ENCODE results near the gene CNNM4. TPM values are rescaled to one million over a fixed set of nuclear protein-coding genes. Genes with fewer than 3 reads are reported as not detected.

The CNNM4 gene
- total and polyA plus RNA-seq, 2 of the 4 experiments (the other 2 are of a cell fraction), result 2.0 to 4.1 TPM

DNA sequence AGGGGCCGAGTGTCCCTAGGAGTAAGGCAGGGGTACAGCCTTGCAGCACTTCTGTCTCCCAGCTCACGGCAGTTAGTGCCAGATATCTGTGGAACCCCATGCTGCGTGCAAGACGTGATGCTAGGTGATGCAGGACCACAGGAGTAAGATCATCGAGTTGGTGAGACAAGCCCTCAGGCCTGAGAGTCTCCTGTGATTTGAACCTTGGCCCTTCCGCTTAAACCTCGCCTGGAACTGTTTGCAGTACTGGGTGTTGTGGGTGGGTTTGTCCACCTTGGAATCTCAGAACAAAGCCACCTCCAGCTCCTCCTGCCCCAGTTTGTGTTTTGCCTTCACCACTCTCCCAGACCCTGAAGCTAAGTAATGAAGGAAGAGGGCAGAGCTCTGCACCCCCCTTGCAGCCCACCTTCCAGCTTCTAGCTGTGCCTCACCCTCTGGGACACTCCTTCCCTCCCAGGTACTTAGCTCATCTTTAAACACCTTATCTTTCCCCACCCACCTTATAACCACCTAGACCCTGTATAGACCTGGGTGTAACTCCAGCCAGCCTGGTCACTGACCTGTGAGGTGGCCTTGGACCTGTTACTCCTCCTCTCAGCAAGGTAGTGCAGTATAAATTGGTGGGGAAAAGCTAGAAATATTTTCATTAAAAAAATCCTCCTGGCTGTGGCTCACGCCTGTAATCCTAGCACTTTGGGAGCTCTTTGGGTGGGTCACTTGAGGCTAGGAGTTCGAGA, 6.6 kb downstream of the CNNM4 start:
- Histone ChIP-seq H2BK15ac (ENCODE audit: low read depth, low read length) (no peak overlapping the region), H3K4ac (ENCODE audit: low read depth, low read length) (no peak overlapping the region), H3K9me3 (ENCODE audit: control insufficient read depth, insufficient read depth, low read length) (no peaks in the 10 kb centered on the region), H2BK120ac (ENCODE audit: low read depth, low read length) (no peak overlapping the region), H3K79me1 (ENCODE audit: low read depth in 1 of 2, low read length in 2 of 2) (peaks cover 6 to 17% of the 10 kb centered on the region in 2 experiments; a peak in 2 of 4 replicates), H3K23ac (ENCODE audit: low read depth, low read length) (no peak overlapping the region), H3K4me1 (ENCODE audit: control insufficient read depth, insufficient read depth, low read length) (peaks cover 10% of the 10 kb centered on the region), H4K8ac (ENCODE audit: low read depth in 2 of 2, low read length in 2 of 2) (no peak overlapping the region), H2BK20ac (ENCODE audit: low read depth, low read length) (no peak overlapping the region), H3K18ac (ENCODE audit: low read depth, low read length) (no peak overlapping the region), H3K27me3 (ENCODE audit: control insufficient read depth, insufficient read depth, low read length) (no peaks in the 10 kb centered on the region), H3K4me2 (ENCODE audit: low read depth, low read length) (no peak overlapping the region), H4K91ac (ENCODE audit: insufficient read depth, low read depth, low read length) (no peak overlapping the region), H3K56ac (ENCODE audit: extremely low read depth, insufficient read depth, low read length) (no peak overlapping the region), H2AK5ac (ENCODE audit: low read depth, low read length) (no peak overlapping the region), H3K9me1 (ENCODE audit: insufficient read depth, low read length) (peaks cover 15% of the 10 kb centered on the region; the same call in 1 of the 2 replicates), H2AK9ac (replicated peaks; ENCODE audit: low read depth, low read length, poor library complexity) (no peak overlapping the region), H4K20me1 (ENCODE audit: insufficient read depth, low read length) (no peaks in the 10 kb centered on the region; the same call in 1 of the 2 replicates), H3K9ac (ENCODE audit: low read depth, low read length) (no peak overlapping the region), H4K5ac (ENCODE audit: low read depth, low read length) (no peak overlapping the region), H3K4me3 (ENCODE audit: insufficient read depth, low read depth, low read length) (no peak overlapping the region), H2BK5ac (ENCODE audit: low read depth, low read length, poor library complexity, severe bottlenecking) (no peak overlapping the region), H2AFZ (replicated peaks; ENCODE audit: low read length, poor library complexity) (no peak overlapping the region), H3K27ac (ENCODE audit: insufficient read depth, low read length) (no peak overlapping the region), H3K36me3 (ENCODE audit: control insufficient read depth, insufficient read depth, low read length) (no peaks in the 10 kb centered on the region), H3K14ac (replicated peaks; ENCODE audit: low read depth, low read length) (no peak overlapping the region)
- in situ Hi-C loops (cut with MboI; ENCODE audit: low sequenced_read_pairs) (no loop called here), dilution Hi-C loops (cut with HindIII; ENCODE audit: low sequenced_read_pairs, unreplicated experiment) (no loop called here), intact Hi-C loops (cut with micrococcal nuclease) (no loop called here)
- WGBS, 2 experiments (ENCODE audit: extremely low coverage in 2 of 2, insufficient read length in 1 of 2), result 100% methylated on average over 2 of the region's 9 CpGs; no CpG with 5 or more reads in 1 of the 2 experiments
- POLR2A ChIA-PET (ENCODE audit: unreplicated experiment), result interaction anchor here (0.5 kb wide), 1 partner anchor 50 kb away, joined by 3 read pairs; no protein-coding TSS in a partner anchor
- DNase-seq (no peak), ATAC-seq (ENCODE audit: low read depth) (no peak)
- no TSS peak for BruUV-seq (replicated peaks)
- CTCF ChIA-PET, result no interaction called here
- TF ChIP-seq FOS (IDR thresholded peaks at IDR 0.05; ENCODE audit: low read depth, low read length) (no peak), RFX5 (IDR thresholded peaks at IDR 0.05; ENCODE audit: low read depth, low read length) (no peak), POLR2A (IDR thresholded peaks at IDR 0.05; ENCODE audit: low read depth, low read length) (no peak), MAZ (IDR thresholded peaks at IDR 0.05; ENCODE audit: borderline replicate concordance, low read depth, low read length) (no peak), MAFK (IDR thresholded peaks at IDR 0.05; ENCODE audit: low read depth, low read length) (no peak), BHLHE40 (IDR thresholded peaks at IDR 0.05; ENCODE audit: low read depth, low read length) (no peak), MXI1 (IDR thresholded peaks at IDR 0.05; ENCODE audit: borderline replicate concordance, low read depth, low read length) (no peak), RAD21 (IDR thresholded peaks at IDR 0.05; ENCODE audit: low read length) (no peak), CHD1 (IDR thresholded peaks at IDR 0.05; ENCODE audit: low read depth, low read length) (no peak), RCOR1 (IDR thresholded peaks at IDR 0.05; ENCODE audit: insufficient replicate concordance, low read length) (no peak), SMC3 (IDR thresholded peaks at IDR 0.05; ENCODE audit: low read depth, low read length) (no peak), NFE2L2 (IDR thresholded peaks at IDR 0.05; ENCODE audit: low read depth, low read length) (no peak)
- TF ChIP-seq, protein P1, sequence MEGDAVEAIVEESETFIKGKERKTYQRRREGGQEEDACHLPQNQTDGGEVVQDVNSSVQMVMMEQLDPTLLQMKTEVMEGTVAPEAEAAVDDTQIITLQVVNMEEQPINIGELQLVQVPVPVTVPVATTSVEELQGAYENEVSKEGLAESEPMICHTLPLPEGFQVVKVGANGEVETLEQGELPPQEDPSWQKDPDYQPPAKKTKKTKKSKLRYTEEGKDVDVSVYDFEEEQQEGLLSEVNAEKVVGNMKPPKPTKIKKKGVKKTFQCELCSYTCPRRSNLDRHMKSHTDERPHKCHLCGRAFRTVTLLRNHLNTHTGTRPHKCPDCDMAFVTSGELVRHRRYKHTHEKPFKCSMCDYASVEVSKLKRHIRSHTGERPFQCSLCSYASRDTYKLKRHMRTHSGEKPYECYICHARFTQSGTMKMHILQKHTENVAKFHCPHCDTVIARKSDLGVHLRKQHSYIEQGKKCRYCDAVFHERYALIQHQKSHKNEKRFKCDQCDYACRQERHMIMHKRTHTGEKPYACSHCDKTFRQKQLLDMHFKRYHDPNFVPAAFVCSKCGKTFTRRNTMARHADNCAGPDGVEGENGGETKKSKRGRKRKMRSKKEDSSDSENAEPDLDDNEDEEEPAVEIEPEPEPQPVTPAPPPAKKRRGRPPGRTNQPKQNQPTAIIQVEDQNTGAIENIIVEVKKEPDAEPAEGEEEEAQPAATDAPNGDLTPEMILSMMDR (conservative IDR thresholded peaks at IDR 0.05; ENCODE audit: low read depth, low read length), result no peak
- TF ChIP-seq, protein P2, sequence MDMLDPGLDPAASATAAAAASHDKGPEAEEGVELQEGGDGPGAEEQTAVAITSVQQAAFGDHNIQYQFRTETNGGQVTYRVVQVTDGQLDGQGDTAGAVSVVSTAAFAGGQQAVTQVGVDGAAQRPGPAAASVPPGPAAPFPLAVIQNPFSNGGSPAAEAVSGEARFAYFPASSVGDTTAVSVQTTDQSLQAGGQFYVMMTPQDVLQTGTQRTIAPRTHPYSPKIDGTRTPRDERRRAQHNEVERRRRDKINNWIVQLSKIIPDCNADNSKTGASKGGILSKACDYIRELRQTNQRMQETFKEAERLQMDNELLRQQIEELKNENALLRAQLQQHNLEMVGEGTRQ (IDR thresholded peaks at IDR 0.05; ENCODE audit: low read depth, low read length), result no peak
- TF ChIP-seq, protein P3, sequence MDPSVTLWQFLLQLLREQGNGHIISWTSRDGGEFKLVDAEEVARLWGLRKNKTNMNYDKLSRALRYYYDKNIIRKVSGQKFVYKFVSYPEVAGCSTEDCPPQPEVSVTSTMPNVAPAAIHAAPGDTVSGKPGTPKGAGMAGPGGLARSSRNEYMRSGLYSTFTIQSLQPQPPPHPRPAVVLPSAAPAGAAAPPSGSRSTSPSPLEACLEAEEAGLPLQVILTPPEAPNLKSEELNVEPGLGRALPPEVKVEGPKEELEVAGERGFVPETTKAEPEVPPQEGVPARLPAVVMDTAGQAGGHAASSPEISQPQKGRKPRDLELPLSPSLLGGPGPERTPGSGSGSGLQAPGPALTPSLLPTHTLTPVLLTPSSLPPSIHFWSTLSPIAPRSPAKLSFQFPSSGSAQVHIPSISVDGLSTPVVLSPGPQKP (IDR thresholded peaks at IDR 0.05; ENCODE audit: borderline replicate concordance, low read depth, low read length), result no peak
